ENCODE results near the gene LMOD2. TPM values are rescaled to one million over a fixed set of nuclear protein-coding genes. Genes with fewer than 3 reads are reported as not detected.
A peak's percentile ranks its signal among the peaks of the same experiment; 100 is the strongest.

The LMOD2 gene
- total and polyA plus RNA-seq, 8 donors: 0.08 TPM; not detected in 7

- intact Hi-C loops (cut with DNase I): loop anchor here in 1 of 2 donors (10.0 kb wide), 1 partner anchor 182 kb away; no protein-coding TSS in a partner anchor
- H3K9me3 ChIP-seq: no peaks in the 10 kb centered on the region
- ATAC-seq: peak; percentile 78
- H3K27me3 ChIP-seq: no peaks in the 10 kb centered on the region
- peak; percentile 15 to 29 for TF ChIP-seq CTCF (IDR thresholded peaks at IDR 0.05)
- peaks cover 0 to 6% of the 10 kb centered on the region in 2 donors for H3K4me1 ChIP-seq
- no peak overlapping the region for H3K27ac ChIP-seq
- H3K4me3 ChIP-seq: no peak overlapping the region
- peak in 2 of 4 donors; percentile 32 to 57 for DNase-seq
- H3K36me3 ChIP-seq: peaks cover 0 to 21% of the 10 kb centered on the region in 2 donors
Observed at GRCh38 chr7:123682690-123683089, 27.0 kb downstream of the LMOD2 start.

GRCh38 chr7:123687161-123687560, 31.5 kb downstream of the LMOD2 start:
- TF ChIP-seq CTCF (IDR thresholded peaks at IDR 0.05): no peak
- Histone ChIP-seq H3K4me3 (no peak overlapping the region), H3K36me3 (peaks cover 0 to 41% of the 10 kb centered on the region in 2 donors), H3K27me3 (no peaks in the 10 kb centered on the region), H3K27ac (no peak overlapping the region), H3K4me1 (no peaks in the 10 kb centered on the region), H3K9me3 (no peaks in the 10 kb centered on the region)
- intact Hi-C loops (cut with DNase I): loop anchor here in 1 of 2 donors (10.0 kb wide), 1 partner anchor 178 kb away; no protein-coding TSS in a partner anchor
- ATAC-seq (no peak), DNase-seq (no peak)

- no peaks in the 10 kb centered on the region for H3K4me1 ChIP-seq
- H3K27ac ChIP-seq: no peak overlapping the region
- intact Hi-C loops (cut with DNase I): loop anchor here in 1 of 2 donors (10.0 kb wide), 1 partner anchor 177 kb away; no protein-coding TSS in a partner anchor
- TF ChIP-seq CTCF (IDR thresholded peaks at IDR 0.05): no peak
- ATAC-seq: no peak
- no peaks in the 10 kb centered on the region for H3K9me3 ChIP-seq
- H3K27me3 ChIP-seq: no peaks in the 10 kb centered on the region
- H3K4me3 ChIP-seq: no peak overlapping the region
- H3K36me3 ChIP-seq: peaks cover 0 to 46% of the 10 kb centered on the region in 2 donors
- DNase-seq: no peak
Observed at GRCh38 chr7:123687727-123688126, 32.1 kb downstream of the LMOD2 start.

GRCh38 chr7:123689250-123689649, 33.6 kb downstream of the LMOD2 start:
- peaks cover 0 to 49% of the 10 kb centered on the region in 2 donors for H3K36me3 ChIP-seq
- intact Hi-C loops (cut with DNase I): loop anchor here in 1 of 2 donors (10.0 kb wide), 1 partner anchor 176 kb away; no protein-coding TSS in a partner anchor

DNA sequence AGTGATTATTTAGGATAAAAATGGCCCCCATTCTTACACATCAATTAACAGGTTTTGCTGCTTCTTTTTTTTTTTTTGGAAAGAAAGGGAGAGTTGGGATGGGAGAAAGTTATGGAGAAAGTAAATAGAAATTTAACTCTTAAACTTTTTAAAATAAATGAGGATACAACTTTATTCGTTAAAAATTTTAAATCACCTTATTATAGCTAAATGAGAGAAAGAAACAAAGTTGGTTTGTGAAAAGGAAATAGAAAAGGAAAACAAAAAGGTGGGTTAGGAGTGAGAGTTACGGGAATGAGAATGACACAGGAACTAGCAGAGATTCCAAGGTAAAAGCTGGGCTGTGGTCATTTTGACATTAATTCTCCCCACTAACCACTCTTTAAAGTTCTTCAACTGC, 34.9 kb downstream of the LMOD2 start:
- no peak for DNase-seq
- no peak for ATAC-seq
- H3K27me3 ChIP-seq: no peaks in the 10 kb centered on the region
- no peak for TF ChIP-seq CTCF (IDR thresholded peaks at IDR 0.05)
- H3K4me1 ChIP-seq: no peaks in the 10 kb centered on the region
- H3K4me3 ChIP-seq: no peak overlapping the region
- H3K9me3 ChIP-seq: no peaks in the 10 kb centered on the region
- H3K36me3 ChIP-seq: peaks cover 0 to 53% of the 10 kb centered on the region in 2 donors
- no peak overlapping the region for H3K27ac ChIP-seq
- intact Hi-C loops (cut with DNase I): no loop called here

More at GRCh38 chr7:123689250-123689649, 33.6 kb downstream of the LMOD2 start:
- H3K4me3 ChIP-seq: no peak overlapping the region
- H3K9me3 ChIP-seq: no peaks in the 10 kb centered on the region
- TF ChIP-seq CTCF (IDR thresholded peaks at IDR 0.05): no peak
- H3K27me3 ChIP-seq: no peaks in the 10 kb centered on the region
- no peak overlapping the region for H3K27ac ChIP-seq
- ATAC-seq: no peak
- H3K4me1 ChIP-seq: no peaks in the 10 kb centered on the region
- DNase-seq: no peak
